ENCODE measurements around the gene GNGT2.
A peak's percentile ranks its signal among the peaks of the same experiment; 100 is the strongest.

GNGT2 gene

DNA sequence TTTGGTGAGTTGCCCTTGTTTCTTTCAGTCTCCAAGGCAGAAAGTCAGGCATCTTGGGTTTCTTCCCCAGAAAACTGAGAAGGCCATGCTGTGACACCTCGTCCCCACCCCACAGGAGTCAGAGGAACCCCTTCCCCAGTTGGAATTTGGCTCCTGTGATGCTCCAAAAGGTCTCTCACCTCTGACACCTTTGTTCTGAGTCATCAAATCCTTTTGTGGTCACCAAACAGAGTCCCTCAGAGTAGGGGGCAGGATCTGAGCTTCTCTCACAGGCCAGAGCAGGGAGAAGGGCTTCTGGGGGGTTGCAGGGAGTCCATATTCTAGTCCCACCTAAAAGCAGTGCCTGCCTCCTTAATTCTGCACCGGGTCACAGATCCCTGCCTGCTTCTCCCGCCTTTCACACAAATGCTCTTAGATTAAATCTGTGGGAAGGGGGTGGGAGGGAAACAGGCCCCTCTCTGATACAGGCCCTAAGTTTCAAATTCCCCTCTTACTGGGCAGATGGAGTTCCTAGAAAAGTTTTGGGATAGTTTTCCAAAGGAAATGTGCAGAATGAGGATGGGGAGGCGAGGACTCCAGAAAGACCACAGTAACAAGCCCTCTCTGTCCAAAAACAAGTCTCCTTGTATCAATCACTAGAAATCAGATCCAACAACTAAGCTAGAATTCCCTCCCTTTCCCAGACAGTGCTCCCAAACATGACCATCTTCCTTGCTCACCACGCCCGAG, 18.9 kb upstream of the GNGT2 start:
- no peak for DNase-seq (ENCODE audit: low spot score)

DNA sequence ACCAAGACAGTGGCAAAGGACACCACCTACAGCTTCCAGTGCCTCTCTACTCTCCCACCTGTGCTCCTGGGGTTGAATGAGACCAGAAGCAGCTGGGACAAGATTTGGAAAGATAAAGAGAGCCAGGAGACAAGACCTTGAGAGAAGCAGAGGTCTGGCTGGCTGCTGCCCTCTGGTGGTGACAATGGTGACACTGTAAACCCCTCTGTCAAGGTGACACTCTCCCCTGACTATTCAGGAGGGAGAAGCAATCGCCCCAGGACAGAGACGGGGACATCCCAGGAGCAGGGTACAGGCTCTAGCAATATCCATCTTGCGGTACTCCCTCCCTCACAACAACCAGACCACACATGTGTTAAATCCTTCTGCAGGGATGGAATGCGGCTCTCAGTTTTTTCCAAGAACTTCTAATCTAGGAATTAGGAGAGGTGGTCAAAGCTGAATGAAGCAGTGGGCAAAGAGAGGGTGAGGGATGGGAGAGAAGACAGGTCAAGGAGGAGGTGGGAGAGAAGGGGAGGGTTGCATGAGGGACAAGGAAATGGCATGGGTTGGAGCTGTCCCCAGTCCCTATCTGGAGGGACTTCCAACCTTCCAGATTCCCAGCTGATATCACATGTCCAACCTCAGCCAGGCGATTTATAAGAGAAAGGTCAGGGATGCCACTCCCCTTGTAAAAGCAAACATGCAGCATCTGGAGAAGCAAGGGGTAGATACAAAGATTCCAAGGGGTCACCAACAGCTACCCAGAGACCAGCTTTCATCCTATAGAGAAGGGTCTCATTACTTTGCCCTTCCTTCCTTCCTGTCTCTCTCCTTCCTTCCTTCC, 17.3 kb upstream of the GNGT2 start:
- peak; percentile 87 for DNase-seq (ENCODE audit: low spot score)

DNA sequence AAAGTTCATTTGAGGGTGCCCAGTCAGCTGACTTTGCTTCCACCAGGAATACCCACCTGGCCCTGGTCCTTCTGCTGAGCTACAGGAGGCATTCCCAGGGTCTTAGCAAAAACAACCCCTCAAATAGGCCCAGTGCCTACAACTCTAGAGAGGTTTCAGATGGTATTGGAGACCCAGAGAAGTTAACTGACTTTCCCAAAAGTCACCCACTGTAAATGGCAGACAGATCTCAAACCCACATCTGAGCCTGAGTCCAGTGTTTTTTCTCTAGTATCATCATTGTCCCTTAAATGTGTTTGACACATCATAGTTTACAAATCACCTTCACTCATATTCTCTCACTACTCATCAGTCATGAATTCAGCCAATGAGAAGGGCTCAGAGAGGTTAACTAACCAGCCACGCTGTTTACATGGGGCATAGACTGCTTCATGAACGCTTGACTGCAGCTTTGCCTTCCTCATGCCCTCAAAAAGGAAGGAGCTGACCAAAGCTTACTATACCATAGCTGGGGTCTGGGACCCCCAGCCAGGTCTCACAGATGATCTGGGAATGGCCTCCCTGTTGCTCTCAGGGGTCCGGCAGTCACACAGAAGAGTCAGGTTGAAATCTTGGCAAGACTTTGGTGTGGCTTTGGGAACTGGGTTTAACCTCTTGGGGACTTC, 16.5 kb upstream of the GNGT2 start:
- no peak for DNase-seq (ENCODE audit: low spot score)

DNA sequence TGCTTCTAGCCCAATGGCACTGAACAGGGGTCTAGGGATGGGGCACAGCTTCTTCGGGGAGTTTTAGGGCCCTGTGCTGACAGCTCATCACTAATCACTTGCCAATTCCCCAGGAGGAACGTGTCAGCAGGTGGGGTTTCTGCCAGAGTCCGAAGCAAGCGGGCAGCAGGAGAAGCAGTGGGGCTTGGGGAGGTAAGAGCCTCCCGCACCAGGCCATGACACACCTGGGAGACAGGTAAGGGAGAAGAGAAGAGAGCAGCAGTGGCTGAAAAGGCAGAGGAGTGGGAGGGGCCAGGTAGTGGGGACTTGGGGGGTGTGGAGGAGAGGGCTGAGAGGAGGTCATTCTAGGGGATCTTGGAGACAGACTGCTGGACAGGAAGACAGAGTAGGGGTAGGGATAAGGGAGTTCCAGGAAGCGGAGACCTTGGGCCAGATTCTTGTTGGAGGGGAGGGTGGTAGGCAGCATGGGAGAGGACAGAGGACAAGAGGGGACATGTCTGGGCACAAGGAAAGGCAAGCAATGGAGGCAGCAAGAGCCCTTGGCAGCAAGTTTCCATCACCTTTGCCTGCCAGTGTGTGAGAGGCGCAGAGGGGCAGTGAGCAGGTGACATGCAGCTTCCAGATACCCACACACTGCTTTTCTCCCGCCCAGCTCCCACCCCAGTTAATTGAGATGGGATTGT, 15.3 kb upstream of the GNGT2 start:
- no peak for DNase-seq (ENCODE audit: low spot score)

DNA sequence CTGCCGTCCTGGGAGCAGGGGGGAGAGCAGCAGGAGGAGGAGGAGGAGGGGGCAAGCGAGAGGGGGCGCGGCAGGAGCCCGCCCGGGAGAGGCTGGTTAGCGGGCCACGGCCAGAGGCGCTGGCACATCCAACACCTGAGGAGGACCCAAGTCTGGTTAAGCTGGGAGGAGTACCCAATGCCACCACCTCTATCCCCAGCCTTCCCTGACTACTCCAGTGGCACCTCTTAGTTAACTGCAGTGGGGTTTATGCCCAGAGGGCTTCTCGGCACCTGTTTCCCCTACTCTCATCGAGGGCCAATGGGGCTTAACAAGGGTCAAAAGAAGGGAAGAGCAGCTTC, 14.6 kb upstream of the GNGT2 start:
- DNase-seq (ENCODE audit: low spot score), result no peak

DNA sequence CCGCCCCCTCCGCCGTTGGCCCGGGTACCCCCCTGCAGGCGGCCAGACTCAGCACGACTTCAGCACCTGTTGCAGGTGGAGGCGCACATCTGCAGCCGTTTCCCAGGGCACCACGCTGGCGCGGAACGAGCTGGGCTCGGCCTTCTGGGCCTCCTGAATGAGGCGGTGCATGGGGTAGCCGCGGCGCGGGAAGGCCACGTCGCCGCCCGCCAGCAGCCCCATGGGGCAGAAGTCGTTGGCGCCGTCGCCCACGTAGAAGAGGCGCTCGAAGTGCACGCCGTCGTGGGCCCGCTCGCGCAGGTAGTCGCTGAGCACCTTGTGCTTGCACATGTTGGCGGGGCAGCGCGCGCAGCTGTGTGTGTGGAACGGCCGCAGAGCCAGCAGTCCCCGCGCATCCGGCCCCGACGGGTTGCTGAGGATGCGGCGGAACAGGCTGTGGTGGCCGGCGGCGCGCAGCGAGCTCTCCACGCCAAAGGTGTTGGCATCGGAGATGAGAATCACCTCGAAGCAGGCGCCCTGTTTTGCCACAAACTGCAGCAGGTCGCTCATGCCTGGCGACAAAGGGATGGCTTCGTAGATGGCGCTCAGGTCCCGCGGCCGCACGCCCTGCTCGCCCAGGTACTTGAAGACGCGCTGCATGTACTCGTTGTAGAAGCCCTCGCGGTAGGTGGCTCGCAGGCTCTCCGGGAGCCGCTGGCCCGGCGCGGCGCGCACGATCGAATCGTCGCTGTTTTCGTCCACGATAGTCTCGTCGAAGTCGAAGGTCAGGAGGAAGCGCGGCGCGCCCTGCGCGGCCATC, 14.0 kb upstream of the GNGT2 start:
- no peak for DNase-seq (ENCODE audit: low spot score)

DNA sequence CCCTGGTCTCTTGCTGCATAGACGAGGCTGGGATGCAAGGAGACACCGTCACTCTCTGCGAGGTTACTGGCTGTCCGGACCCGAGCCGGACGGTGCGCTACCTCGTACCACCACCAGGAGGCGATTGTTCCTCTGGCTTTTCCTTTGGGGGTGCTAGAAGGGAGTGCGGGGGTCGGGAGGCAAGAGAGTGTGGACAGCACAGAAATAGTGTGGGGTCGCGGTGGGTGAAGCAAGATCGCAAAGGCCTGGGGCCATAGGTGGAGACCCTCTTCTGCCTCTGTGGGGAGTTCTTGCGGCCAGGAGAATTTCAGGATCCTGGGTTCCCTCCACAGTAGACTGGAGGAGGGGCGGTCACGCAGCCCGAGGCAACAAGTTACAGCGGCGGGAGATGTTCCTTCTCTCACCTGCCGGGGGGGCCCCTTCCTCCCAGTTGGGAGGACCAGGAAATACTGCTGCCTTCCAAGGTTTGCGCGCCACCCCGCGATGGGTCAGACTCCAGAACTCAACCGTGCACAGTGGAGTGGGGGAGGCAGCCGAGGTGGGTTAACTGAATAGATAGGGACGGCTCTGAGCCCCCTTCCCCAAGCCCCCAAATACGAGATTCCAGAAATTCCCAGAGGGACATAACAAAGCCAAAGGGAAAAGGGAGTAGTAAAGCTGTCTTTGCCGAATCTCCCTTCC, 13.3 kb upstream of the GNGT2 start:
- peak; percentile 80 for DNase-seq (ENCODE audit: low spot score)

DNA sequence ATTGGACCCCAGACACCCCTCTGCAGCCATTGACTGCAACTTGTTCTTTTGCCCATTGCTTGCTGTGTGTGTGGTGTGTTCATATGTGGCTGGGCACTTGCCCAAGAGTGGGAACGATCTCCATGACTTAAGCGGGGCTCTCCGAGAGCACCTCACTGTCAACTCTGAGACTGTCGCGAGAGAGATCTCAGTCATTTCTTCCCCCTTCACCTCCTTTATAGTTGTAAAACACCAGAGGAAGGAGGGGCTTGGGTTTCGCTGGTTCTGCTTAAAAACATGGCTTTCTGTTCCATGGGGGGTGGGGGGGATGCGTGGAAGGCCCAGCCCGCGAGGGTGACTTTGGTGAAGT, 12.8 kb upstream of the GNGT2 start:
- DNase-seq (ENCODE audit: low spot score), result no peak

DNA sequence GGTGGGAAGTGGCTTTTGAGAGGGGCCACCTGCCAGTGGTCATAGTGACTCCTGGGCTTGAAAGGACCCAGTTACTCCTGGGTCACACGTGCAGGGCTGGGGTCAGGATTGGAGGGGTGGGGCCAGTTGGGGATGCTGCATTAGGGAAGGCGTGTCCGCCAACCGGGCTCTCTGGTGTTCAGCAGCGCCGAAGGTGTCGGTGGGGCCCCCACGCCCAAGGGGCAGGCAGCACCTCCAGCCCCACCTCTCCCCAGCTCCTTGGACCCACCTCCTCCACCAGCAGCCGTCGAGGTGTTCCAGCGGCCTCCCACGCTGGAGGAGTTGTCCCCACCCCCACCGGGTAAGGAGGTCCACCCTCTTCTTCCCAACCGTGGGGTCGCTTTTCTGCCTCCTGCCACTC, 9.6 kb upstream of the GNGT2 start:
- DNase-seq (ENCODE audit: low spot score), result no peak

DNA sequence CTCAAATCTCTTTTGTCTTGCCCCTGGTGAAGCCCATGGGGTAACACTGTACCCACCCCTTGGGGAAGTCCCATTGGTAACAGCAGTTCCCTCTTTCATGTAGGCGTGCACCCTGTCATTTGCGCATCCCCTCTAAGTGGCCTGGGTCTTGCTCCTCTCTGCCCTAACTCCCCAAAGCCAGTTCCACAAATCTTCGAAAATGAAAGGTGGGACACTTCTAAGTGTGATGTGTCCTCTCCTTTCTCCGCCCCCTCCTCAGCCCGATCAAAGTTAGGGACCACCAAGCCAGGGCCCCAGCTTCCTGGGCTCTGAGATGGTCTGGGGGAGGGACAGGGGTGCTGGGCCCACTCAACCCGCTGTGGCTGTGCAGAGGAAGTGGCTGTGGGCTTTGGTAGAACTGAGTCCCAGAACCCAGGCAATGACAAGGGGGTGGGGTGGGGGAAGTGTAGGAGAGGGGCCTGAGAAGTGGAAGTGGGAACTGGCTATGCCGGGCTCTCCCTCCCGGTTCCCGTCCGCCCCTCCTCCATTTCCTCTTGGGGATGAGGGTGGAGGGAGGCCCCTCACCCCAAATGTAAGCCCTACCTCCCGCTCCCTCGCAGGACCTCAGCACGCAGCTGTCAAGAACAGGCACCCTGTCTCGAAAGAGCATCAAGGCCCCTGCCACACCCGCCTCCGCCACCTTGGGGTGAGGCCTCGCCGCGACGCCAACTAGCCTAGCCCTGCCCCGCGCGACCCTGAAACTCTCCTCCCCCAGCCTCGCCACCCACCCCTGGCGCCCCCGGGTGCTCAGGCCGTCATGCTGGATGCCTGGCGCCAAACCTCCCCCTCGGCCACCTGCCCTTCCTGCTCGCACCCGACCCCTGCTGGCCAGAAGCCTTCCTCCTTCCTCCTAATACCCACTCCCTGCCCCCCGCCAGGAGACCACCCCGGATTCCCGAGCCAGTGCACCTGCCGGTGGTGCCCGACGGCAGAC, 8.9 kb upstream of the GNGT2 start:
- no peak for DNase-seq (ENCODE audit: low spot score)

DNA sequence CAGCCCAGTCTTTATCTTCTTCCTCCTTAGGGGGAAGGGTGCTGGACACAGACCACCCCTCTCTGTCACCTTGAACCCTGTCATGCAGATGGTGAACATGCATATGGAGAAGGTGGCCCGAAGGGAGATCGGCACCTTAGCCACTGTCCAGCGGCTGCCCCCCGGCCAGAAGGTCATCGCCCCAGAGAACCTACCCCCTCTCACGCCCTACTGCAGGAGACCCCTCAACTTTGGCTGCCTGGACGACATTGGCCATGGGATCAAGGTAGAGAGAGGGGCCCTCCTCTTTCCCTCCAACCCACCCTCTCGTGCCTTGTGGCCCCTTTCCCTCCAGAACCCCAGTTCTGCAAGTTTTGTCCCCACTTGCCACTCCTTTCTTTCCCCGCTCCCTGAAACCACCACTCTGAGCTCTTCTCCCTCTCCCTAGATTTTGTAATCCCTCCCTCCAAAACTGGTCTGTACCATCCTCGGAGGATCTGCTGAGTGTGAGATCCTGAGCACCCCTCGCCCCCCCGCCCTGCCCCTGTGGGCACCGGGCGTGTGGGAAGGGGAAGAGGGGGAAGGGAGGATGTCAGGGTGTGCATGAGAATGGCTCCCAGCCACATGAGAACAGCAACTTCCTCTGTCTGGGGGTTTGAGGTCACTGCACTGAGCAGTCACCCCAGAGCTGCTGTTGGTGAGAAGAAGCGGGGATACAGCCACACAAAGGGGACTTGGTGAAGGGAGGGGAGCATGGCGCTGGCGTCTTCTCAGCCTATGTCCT, 7.5 kb upstream of the GNGT2 start:
- no peak for DNase-seq (ENCODE audit: low spot score)

DNA sequence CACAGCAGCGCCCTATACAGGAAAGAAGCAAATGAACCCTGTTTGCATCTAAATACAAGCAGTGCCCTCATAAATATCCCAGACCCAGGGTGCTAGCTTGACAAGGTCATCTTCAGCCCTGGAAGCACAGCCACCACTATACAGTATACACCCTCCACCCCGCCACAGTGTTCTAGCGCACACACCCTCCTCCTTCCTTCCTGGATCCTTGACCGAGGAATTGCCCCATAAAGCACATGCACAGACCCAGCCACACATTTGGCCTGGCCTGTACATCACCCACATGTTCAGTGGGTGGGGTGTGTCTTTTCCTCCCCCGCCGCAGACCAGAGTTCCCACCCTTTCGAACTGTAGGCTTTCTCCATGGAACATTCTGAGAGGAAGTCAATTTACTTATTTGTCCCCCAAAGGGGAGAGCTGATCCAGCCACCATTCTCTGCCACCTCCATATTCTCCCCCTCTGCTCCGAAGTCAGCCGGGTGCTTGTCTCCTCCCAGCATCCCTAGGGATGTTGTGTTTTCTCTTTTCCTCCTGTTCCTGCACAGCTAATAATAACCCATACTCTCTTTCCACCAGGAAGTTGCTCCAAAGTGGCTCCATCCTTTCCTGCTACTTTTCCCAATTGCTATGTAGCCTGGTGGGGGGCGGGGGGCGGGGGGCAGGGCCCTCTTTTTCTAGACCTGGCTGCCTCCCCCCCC, 6.7 kb upstream of the GNGT2 start:
- DNase-seq (ENCODE audit: low spot score), result no peak

DNA sequence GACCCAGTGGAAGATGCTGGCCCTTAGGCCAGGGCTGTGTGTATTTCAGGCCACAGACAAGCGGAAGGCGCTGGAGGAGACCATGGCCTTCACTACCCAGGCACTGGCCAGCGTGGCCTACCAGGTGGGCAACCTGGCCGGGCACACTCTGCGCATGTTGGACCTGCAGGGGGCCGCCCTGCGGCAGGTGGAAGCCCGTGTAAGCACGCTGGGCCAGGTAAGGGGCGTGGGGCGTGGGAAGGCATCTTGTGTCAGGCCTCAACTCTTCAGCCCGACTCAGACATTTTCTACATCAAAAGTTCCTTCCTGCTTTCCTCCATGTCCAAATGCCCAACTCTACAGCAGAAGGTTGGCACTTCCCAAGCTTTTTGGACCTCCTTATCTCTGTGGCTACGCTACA, 6.1 kb upstream of the GNGT2 start:
- DNase-seq (ENCODE audit: low spot score), result no peak

DNA sequence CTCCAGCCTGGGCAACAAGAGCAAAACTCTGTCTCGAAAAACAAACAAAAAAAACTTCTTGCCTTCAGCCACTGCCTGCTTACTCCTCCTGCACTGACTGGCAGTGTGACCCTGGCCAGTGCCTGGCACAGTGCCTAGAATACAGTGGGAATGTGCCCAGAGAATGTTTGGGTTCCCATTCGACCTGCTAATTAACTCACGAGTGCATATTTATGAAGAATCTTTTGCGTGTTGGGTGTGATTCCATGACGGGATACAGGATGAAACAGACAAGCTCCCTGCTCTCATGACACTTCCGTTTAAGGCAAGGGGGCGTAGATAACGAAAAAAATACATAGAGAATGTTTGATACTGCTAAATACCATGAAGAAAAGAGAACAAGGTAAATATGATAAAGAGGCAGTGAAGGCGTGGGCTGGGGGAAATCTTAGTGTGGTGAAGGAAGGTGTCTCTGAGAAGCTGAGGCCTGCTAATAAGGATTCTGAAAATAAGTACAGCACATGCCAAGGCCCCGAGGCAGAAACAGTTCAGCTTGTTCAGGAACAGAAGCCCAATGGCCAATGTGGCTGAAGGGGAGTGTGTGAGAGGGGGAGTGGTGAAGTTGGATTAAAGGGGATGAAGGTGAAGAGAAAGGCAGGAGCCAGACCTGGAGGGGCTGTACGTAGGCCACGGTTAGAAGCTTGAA, 4.4 kb upstream of the GNGT2 start:
- DNase-seq (ENCODE audit: low spot score), result no peak

DNA sequence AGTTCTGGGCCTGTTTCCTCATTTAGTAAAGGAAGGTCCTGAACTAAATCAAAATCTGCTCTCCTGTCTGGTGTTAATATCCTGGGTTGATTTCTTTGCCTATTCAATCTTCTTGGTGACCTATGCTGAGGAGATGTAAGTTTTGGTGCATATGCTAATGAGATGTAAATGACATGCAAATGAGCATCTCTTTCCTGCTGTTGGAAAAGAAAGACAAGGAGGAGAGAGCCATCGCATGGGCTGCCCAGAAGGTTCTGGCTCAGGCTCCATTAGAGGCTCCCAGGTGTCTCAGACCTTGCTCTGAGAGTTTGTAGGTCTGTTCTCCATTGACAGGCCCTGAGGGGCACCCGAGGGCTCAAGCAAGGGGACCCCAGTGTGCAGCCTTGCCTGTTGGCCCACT, 3.5 kb upstream of the GNGT2 start:
- DNase-seq (ENCODE audit: low spot score), result no peak

DNA sequence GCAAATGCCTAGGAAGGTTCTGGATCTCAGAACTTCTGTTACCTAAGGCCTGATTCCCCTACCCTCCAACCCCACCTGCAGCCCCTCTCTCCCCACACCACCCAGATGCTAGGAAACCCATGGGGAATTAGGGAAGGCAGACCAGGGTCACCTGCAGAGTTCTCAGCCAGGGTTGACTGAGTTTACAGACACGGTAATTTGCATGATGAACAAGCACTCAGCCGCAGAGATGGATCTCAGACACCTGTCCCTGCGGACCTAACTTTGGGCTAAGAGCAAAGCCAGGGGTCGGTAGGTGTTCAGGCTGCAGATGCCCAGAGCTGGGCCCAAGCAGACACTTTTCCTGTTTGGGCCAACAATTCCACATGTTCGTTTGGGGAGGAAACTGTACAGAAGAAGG, 3.0 kb upstream of the GNGT2 start:
- DNase-seq (ENCODE audit: low spot score), result no peak

DNA sequence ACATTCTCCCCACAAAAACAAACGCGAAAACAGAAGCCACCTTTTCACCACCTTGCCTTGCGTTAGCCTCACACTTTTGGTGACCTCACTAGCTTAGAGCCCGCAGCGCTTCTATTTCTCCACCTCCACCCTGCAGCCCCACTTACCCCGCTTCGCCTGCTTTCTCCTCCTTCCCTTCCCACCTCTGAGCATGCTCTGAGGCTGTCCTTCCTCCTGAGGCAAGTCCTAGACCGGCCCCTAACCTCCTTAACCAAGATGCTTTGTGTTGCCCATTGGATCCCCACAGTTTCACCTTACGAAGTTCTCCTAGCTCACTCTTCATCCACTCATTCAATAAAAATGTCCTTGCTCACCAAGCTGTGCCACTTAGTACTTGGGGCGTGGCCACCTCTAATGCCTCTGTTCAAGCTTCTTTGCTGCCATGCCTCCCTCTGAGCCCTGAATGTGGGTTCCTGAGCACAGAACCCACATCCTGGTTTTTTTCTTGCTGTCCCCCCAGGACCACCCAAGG, 1.3 kb downstream of the GNGT2 start:
- peak; percentile 29 for DNase-seq (ENCODE audit: low spot score)

DNA sequence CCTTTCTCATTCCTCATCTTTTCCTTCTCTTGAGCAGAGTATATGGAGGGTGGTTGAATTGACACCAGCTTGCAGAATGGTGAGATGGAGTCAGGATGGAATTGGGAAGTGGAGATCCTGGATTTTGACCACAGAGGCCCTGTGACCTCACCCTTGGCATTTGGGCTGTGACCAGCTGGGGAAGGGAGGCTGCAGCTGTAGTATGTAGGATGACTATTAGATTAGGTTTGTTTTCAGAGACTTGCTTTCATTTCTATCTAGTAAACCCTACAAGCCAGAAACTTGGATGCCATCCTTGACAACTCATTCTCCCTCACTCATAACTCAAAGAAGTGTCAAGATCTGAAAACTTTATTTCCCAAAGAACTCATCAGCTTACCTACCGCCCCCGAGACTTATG, 5.9 kb downstream of the GNGT2 start:
- DNase-seq (ENCODE audit: low spot score), result peak; percentile 67
